Osteoblast (primary cell): ENCODE measurements around the gene AGTPBP1. TPM values are rescaled to one million over a fixed set of nuclear protein-coding genes. Genes with fewer than 3 reads are reported as not detected.
"Not testable (repeated sequence)": the region's sequence is repeated elsewhere in the genome, so short reads cannot be mapped to it uniquely, and the experiment has no call there.

Source experiments
- DNase-seq: peaks from one replicate; pipeline ENCODE4 v3.0.0; 2011; ENCODE audit warnings: low spot score, mixed read lengths; ENCODE audit not compliant: insufficient read length; ENCODE audit errors: missing footprints
- H2AFZ ChIP-seq: 2 replicates; pipeline ENCODE4 v1.6.0; 2011; ENCODE audit warnings: mild to moderate bottlenecking, low read length
- H3K27ac ChIP-seq: 2 replicates; pipeline ENCODE4 v1.5.1; 2011; ENCODE audit warnings: mild to moderate bottlenecking, low read depth, low read length, moderate library complexity
- H3K27me3 ChIP-seq: 2 replicates; pipeline ENCODE4 v1.6.0; 2012; ENCODE audit warnings: mild to moderate bottlenecking, control low read depth, inconsistent platforms, low read length, moderate library complexity; ENCODE audit not compliant: insufficient read depth
- H3K36me3 ChIP-seq: 2 replicates; pipeline ENCODE4 v1.5.1; 2011; ENCODE audit warnings: mild to moderate bottlenecking, low read length, control low read depth, moderate library complexity; ENCODE audit not compliant: insufficient read depth
- H3K4me1 ChIP-seq: 2 replicates; pipeline ENCODE4 v1.5.1; 2011; ENCODE audit warnings: mild to moderate bottlenecking, low read length, control low read depth, moderate library complexity; ENCODE audit not compliant: insufficient read depth
- H3K4me2 ChIP-seq: 2 replicates; pipeline ENCODE4 v1.6.0; 2011; ENCODE audit warnings: mild to moderate bottlenecking, low read length; ENCODE audit not compliant: insufficient read depth
- H3K4me3 ChIP-seq: fragments of 200-600 bp; sonication (generic); 3 replicates; pipeline ENCODE4 v1.5.1; 2012; ENCODE audit warnings: mild to moderate bottlenecking, low read length, inconsistent platforms; ENCODE audit not compliant: insufficient read depth
- H3K79me2 ChIP-seq: 2 replicates; pipeline ENCODE4 v1.6.0; 2012; ENCODE audit warnings: mild to moderate bottlenecking, low read length, control low read depth, inconsistent platforms; ENCODE audit not compliant: insufficient read depth
- H3K9me3 ChIP-seq: 2 replicates; pipeline ENCODE4 v1.5.1; 2011; ENCODE audit warnings: low read depth, low read length, control low read depth
- H4K20me1 ChIP-seq: 2 replicates; pipeline ENCODE4 v1.6.0; 2012; ENCODE audit warnings: mild to moderate bottlenecking, low read length, control low read depth; ENCODE audit not compliant: insufficient read depth
- CTCF ChIP-seq: IDR thresholded peaks from 2 replicates; pipeline ENCODE4 v1.5.1; 2011; ENCODE audit warnings: mild to moderate bottlenecking, low read depth, low read length, moderate library complexity; ENCODE audit errors: extremely low read depth
- total RNA-seq: library from RNA; depleted of rRNA; stranded (reverse); fragments of >200 nt; gene quantifications from 2 replicates; pipeline ENCODE4 v1.2.3, GENCODE V29; 2012

AGTPBP1 gene
- total RNA-seq: 14.4 and 17.0 TPM in 2 replicates

GRCh38 chr9:85741875-85742596, at the start of gene AGTPBP1:
AGTPBP1 (minus strand) TSS chr9:85741954; CDS start chr9:85712533, 29,421 bp downstream.
- H3K4me3 ChIP-seq: peak within 1 kb of the TSS; percentile 88
- H3K4me2 ChIP-seq: peak within 1 kb of the TSS; percentile 99
- H3K27me3 ChIP-seq: peaks cover 27% of the 10 kb centered on the region
- H3K4me1 ChIP-seq: peaks cover 16% of the 10 kb centered on the region
- peak within 1 kb of the TSS; percentile 76 for H3K27ac ChIP-seq
- TF ChIP-seq CTCF: no peak
- no peaks in the 10 kb centered on the region for H3K9me3 ChIP-seq
- H3K36me3 ChIP-seq: no peaks in the 10 kb centered on the region
- peak within 1 kb of the TSS; percentile 93 for H2AFZ ChIP-seq
- H4K20me1 ChIP-seq: peaks cover 2% of the 10 kb centered on the region
- DNase-seq: peak; percentile 96
- H3K79me2 ChIP-seq: peaks cover 9% of the 10 kb centered on the region

GRCh38 chr9:85786116-85786515, 44.4 kb upstream of the AGTPBP1 start:
- H3K27me3 ChIP-seq, H4K20me1 ChIP-seq, H3K4me1 ChIP-seq, H2AFZ ChIP-seq, H3K79me2 ChIP-seq, H3K4me2 ChIP-seq, H3K27ac ChIP-seq, H3K9me3 ChIP-seq, H3K4me3 ChIP-seq, H3K36me3 ChIP-seq, DNase-seq: not testable (repeated sequence)
- TF ChIP-seq CTCF: peak; percentile 14

- H4K20me1 ChIP-seq, H3K4me2 ChIP-seq, H3K27me3 ChIP-seq, DNase-seq, H3K36me3 ChIP-seq, H3K4me3 ChIP-seq, H3K4me1 ChIP-seq, H3K27ac ChIP-seq, H3K79me2 ChIP-seq, H2AFZ ChIP-seq, H3K9me3 ChIP-seq: not testable (repeated sequence)
Observed at GRCh38 chr9:85773844-85774243, 32.1 kb upstream of the AGTPBP1 start.

GRCh38 chr9:85761802-85762201, 20.0 kb upstream of the AGTPBP1 start:
- not testable (repeated sequence) for H3K36me3 ChIP-seq, H3K4me3 ChIP-seq, H4K20me1 ChIP-seq, H3K79me2 ChIP-seq, H2AFZ ChIP-seq, H3K9me3 ChIP-seq, H3K4me2 ChIP-seq, H3K27ac ChIP-seq, H3K27me3 ChIP-seq, DNase-seq, H3K4me1 ChIP-seq

- H3K4me3 ChIP-seq, H3K79me2 ChIP-seq, H3K4me2 ChIP-seq, H3K36me3 ChIP-seq, H3K4me1 ChIP-seq, H4K20me1 ChIP-seq, H3K27me3 ChIP-seq, DNase-seq, H2AFZ ChIP-seq, H3K27ac ChIP-seq, H3K9me3 ChIP-seq: not testable (repeated sequence)
Observed at GRCh38 chr9:85757716-85758115, 16.0 kb upstream of the AGTPBP1 start.

- DNase-seq, H3K4me3 ChIP-seq, H3K9me3 ChIP-seq, H3K27me3 ChIP-seq, H3K4me1 ChIP-seq, H4K20me1 ChIP-seq, H3K79me2 ChIP-seq, H2AFZ ChIP-seq, H3K27ac ChIP-seq, H3K4me2 ChIP-seq, H3K36me3 ChIP-seq: not testable (repeated sequence)
Observed at GRCh38 chr9:85756216-85756615, 14.5 kb upstream of the AGTPBP1 start.
